GM18511 (cell line): ENCODE measurements around the gene SLC9A3.
"Not testable (repeated sequence)": the region's sequence is repeated elsewhere in the genome, so short reads cannot be mapped to it uniquely, and the experiment has no call there.

Experiments used
- ATAC-seq: cut with Tn5 transposase; IDR thresholded peaks from one replicate; pipeline ENCODE4 v1.9.1; 2021; ENCODE audit warnings: mild to moderate bottlenecking, moderate library complexity; ENCODE audit not compliant: unreplicated experiment

Gene SLC9A3

GRCh38 chr5:511476-511875 is 12.8 kb downstream of the SLC9A3 start:
- ATAC-seq, result no peak

- no peak for ATAC-seq
Measured at GRCh38 chr5:510521-510920, 13.7 kb downstream of the SLC9A3 start.

DNA sequence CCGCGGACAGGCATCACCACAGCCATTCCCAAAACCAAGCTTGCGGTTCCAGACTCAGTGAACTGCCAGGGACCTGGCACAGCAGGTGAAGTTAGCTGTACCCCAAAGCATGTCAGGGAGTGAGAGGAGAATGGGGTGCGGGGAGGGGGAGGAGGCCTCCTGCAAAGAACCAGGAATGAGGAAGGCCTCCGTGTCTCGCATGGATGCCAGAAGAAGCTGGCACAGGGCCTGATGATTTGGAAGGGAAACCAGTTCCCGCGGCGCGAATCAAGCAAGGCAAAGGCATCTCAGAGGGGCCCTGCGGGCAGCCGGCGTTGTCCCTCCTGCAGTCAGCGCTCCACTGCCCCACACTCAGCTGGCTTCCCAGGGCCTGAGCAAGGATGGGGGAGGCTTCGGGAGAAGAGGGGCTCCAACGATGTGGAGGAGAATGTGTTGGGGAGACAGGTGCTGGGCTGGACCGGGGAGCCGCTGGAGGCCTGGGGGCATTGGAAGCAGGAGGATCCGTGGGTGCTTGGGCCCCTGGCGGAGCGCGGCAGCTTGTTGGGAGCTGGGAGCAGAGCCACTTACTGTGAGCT is 14.6 kb downstream of the SLC9A3 start:
- no peak for ATAC-seq

DNA sequence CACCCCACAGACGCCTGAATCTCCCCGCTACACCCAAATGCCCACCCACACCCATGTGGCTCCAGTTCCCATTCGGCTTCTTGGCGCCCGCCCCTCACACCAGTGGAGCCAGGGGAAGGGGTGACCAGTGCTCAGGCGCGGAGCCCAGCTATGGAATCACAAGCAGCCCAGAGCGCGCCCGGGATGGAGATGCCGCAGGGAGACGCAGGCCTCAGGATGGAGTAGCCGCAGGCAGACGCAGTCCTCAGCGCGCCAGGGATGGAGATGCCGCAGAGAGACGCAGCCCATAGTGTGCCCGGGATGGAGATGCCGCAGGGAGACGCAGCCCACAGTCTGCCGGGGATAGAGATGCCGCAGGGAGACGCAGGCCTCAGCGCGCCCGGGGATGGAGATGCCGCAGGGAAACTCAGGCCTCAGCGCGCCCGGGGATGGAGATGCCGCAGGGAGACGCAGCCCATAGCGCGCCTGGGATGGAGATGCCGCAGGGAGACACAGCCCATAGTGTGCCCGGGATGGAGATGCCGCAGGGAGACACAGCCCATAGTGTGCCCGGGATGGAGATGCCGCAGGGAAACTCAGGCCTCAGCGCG is 16.2 kb downstream of the SLC9A3 start:
- ATAC-seq, result not testable (repeated sequence)

- no peak for ATAC-seq
Measured at GRCh38 chr5:505951-506525, 18.2 kb downstream of the SLC9A3 start.

DNA sequence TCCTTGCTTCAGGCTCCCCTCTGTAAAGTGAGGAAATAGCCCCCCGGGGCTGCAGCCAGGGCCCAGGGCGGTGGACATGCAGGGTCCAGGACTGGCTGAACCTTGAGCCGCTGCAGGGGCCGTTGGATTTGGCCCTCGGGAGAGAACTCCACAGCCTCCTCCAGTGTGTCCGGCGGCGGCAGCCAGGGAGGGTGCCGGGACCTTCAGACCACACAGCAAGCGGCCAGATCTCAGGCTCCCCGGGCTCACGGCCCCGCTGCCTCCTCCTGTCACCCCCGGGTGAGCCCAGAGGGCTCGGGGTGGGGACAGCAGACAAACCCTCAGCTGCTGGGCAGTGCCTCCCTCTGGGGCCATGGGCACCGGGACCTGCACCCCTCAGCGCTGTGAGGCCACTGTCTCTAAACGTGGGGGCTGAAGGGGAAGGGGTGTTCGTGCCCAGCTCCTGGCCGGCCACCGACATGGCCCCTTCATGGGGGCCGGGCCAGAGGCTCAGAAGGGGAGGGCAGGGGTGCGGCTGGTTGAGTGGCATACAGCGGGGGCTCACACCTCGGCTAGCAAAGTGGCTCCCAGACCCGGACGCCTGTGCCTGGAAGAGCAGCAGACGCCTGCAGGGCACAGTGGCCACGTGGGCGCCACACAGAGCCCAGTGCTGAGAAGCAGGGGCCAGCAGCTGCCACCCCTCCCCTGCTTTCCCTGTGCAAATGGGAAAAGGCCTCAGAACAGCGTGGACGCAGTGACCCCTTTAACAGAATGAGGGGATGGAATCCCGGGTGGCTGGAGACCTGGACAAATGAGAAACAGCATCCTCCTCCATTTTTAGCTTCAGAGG is 19.7 kb downstream of the SLC9A3 start:
- ATAC-seq, result no peak

- ATAC-seq, result no peak
Measured at GRCh38 chr5:502325-503079, 21.7 kb downstream of the SLC9A3 start.

DNA sequence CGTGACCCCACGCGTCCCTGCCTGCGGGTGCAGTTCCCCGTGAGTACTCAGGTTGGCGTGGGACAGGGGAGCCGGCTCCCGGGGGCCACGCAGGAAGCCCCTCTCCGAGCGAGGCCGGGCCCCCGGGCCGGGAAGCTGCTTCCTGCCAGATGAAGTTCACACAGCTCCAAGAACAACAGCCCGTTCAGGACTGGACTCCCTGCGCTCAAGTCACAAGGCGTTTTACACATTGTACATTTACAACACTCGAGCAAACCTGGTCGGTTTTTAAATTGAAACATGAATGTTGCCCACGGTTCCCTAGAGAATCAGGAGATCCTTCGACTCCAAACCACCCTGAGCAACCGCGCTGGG is 22.4 kb downstream of the SLC9A3 start:
- no peak for ATAC-seq

GRCh38 chr5:501105-501830 is 23.0 kb downstream of the SLC9A3 start:
- no peak for ATAC-seq

DNA sequence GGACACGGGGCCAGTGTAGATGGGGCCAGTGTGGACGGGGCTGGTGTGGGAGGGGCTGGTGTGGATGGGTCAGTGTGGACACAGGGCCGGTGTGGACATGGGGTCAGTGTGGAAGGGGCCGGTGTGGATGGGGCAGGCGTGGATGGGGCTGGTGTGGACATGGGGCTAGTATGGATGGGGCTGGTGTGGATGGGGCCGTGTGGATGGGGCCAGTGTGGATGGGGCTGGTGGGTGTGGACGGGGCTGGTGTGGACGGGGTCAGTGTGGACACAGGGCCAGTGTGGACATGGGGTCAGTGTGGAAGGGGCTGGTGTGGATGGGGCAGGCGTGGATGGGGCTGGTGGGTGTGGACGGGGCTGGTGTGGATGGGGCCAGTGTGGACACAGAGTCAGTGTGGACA is 23.8 kb downstream of the SLC9A3 start:
- ATAC-seq, result no peak

GRCh38 chr5:499233-500209 is 24.7 kb downstream of the SLC9A3 start:
- no peak for ATAC-seq

DNA sequence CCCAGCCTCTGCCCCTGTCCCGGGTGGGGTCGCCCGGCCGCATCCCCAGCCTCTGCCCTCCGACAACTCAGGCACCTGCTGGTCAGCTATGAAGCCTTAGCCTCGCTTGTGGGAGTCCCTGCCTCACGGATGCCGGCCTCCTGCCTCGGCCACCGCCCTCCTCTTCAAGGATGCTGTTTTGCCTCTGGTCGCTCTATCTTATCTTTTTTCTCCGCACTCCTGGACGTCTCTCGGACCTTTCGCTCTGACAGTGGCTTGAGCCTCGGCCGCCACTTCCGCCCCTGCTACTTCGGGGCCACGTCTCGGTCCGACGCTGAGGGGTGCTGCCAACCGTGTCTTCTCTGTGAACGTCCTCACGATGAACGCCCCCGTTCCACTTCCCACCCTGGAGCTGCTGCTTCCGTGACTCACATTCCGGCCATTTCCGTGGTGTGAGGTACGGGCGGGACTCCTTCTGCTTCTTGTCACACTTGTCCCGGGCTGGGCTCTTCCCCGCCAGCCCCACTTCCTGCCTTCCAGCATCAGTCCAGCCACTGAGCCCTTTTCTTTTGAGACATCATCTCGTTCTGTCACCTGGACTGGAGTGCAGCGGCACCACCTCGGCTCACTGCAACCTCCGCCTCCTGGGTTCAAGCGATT is 26.3 kb downstream of the SLC9A3 start:
- ATAC-seq, result no peak

GRCh38 chr5:497090-497700 is 27.1 kb downstream of the SLC9A3 start:
- no peak for ATAC-seq

- no peak for ATAC-seq
Measured at GRCh38 chr5:496028-496427, 28.2 kb downstream of the SLC9A3 start.

DNA sequence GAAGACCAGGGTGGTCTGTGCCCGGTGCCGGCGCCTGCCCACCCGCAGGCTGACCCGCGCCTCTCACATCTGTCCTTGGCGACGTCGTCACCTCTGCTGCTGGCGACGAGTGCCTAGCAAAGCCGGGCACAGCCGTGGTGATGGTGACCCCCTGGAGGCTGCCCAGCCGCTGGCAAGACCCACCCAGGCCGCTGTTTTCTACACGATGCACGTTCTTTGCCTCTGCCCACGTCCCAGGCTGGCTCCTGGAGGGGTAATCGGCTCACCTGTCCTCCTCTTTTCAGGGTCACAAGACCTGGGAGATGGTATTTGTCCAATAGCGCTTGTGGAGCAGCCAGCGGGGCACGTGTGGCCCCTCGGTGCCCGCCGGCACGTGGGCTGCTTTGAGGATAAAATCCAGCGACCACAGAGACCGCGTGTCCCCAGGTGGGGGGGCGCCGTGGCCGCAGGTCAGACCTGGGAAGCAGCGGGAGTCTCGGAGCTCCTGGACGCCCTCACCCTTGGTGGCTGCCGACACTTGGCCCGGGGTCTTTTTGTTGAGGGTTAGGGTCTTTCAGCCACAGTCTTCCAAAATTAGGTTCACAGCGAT is 29.5 kb downstream of the SLC9A3 start:
- ATAC-seq, result no peak

DNA sequence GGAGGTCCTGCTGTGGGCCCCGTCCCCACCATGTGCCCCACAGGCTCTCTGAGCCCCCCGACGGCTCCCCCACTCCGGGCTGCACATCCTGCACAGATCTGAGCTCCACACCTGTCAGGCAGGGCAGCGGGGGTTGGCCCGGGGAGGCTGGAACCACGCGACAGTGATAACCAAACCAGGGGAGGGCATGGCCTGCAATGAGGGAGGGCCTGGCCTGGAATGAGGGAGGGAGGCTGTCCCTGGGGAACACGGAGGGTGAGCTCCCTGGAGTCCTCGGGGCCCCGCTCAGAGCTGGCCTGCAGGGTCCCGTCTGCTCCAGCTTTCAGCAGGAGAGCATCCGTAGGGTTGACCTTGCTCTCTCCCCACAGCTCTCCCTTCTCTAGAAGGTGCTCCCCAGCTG is 30.5 kb downstream of the SLC9A3 start:
- ATAC-seq, result no peak

DNA sequence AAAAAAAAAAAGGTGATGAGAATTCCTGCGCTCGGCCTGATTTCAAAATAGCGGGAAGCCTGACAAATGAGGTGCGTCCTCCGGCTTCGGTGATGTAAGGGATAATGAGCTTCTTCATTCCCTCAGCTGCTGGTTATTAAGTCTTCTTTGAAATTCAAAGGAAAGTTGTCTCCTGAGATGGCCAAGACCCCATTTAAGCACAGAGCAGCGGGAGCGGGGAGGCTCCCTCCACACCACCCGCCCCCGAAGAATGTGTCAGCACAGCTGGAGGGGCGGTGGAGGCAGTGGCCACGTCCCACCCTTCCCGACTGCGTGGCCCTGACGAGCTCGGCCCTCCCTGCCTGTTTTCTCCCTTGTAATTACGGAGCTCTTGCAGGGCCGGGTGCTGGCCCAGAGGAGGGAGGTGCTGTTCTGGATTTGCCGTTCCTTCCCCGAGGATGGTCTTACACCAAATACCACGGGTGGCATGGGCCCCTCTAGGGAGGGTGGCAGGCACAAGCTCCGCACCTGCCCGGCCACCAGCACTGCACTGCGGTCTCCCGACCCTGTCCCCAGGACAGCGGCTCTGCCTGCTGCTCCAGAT is 31.0 kb downstream of the SLC9A3 start:
- ATAC-seq, result no peak
